ENCODE measurements around the gene SRXN1. TPM values are rescaled to one million over a fixed set of nuclear protein-coding genes. Genes with fewer than 3 reads are reported as not detected.

Gene SRXN1
- total RNA-seq, 1 donor from 2014 or later = 17.7 TPM

Other genes starting within 250 kb of the SRXN1 start
- gene RBCK1, start 244.9 kb downstream of the SRXN1 start, total RNA-seq = 124 and 138 TPM in 2 replicates
- gene TBC1D20, start 190.7 kb downstream of the SRXN1 start, total RNA-seq = 40.6 and 44.8 TPM in 2 replicates
- gene CSNK2A1, start 109.4 kb downstream of the SRXN1 start, total RNA-seq = 226 and 237 TPM in 2 replicates
- not detected in 2 replicates for gene TCF15, start 42.9 kb downstream of the SRXN1 start, total RNA-seq
- gene SCRT2, start 22.6 kb upstream of the SRXN1 start, total RNA-seq = not detected in 2 replicates
- gene SLC52A3, start 115.3 kb upstream of the SRXN1 start, total RNA-seq = 0.09 TPM in 1 of 2 replicates, not detected in the other
- 1.2 and 1.4 TPM in 2 replicates for gene FAM110A, start 180.5 kb upstream of the SRXN1 start, total RNA-seq